A549 (cell line): Measurements from ENCODE around the gene BICRA.

Source experiments
- BHLHE40 ChIP-seq: IDR thresholded peaks from 2 replicates; pipeline ENCODE4 v1.6.1; 2012; ENCODE audit warnings: low read depth, low read length, inconsistent platforms
- CHD2 ChIP-seq: fragments of 150-350 bp; IDR thresholded peaks from 2 replicates; pipeline ENCODE4 v1.6.1; 2014; ENCODE audit warnings: low read length; ENCODE audit not compliant: partially characterized antibody
- E2F6 ChIP-seq: IDR thresholded peaks from 2 replicates; pipeline ENCODE4 v1.6.1; 2012; ENCODE audit warnings: low read depth, borderline replicate concordance
- KDM1A ChIP-seq: fragments of 200-600 bp; sonication (generic); IDR thresholded peaks from 2 replicates; pipeline ENCODE4 v1.6.1; 2016; ENCODE audit warnings: low read depth, mild to moderate bottlenecking
- POLR2A ChIP-seq: IDR thresholded peaks from 2 replicates; pipeline ENCODE4 v1.6.1; 2012; ENCODE audit warnings: mild to moderate bottlenecking, low read length
- RAD21 ChIP-seq, 2 experiments: fragments of >200 bp in 1 of 2; sonication (Bioruptor Twin) in 1 of 2; formaldehyde crosslinking in 1 of 2; IDR thresholded peaks in 1 of 2; conservative IDR thresholded peaks in 1 of 2; 2 replicates in 1 of 2; 3 replicates in 1 of 2; pipeline ENCODE4 v1.6.1; 2012 to 2018; ENCODE audit warnings: inconsistent platforms in 1 of 2
- RFX5 ChIP-seq: fragments of 450-650 bp; IDR thresholded peaks from 2 replicates; pipeline ENCODE4 v1.7.1; 2014; ENCODE audit warnings: antibody characterized with exemption, mild to moderate bottlenecking, moderate library complexity
- TF ChIP-seq, protein P1 (sequence below): fragments of >200 bp; sonication (Bioruptor Twin); formaldehyde crosslinking; IDR thresholded peaks from 3 replicates; pipeline ENCODE4 v1.5.1; 2016

DNA sequence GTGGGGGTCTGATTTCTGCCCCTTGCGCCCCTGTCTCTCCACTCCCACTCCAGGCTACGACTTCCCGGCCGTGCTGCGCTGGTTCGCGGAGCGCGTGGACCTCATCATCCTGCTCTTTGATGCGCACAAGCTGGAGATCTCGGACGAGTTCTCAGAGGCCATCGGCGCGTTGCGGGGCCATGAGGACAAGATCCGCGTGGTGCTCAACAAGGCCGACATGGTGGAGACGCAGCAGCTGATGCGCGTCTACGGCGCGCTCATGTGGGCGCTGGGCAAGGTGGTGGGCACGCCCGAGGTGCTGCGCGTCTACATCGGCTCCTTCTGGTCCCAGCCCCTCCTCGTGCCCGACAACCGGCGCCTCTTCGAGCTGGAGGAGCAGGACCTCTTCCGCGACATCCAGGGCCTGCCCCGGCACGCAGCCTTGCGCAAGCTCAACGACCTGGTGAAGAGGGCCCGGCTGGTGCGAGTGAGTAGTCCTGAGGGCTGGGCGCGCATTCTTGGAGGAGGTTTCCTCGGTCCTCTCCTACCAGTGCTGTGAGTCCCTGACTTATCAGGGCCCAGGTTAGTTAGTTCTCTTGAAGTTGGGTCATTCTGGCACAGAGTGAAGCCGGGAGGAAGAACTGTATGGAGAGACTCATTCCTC is 116.9 kb downstream of the BICRA start:
- TF ChIP-seq BHLHE40 (no peak), POLR2A (no peak), E2F6 (no peak), KDM1A (no peak), RAD21 (conservative IDR thresholded peaks at IDR 0.05 in 1 of 2, IDR thresholded peaks at IDR 0.05 in 1 of 2) (no peak), CHD2 (no peak), RFX5 (no peak)
- TF ChIP-seq, protein P1, sequence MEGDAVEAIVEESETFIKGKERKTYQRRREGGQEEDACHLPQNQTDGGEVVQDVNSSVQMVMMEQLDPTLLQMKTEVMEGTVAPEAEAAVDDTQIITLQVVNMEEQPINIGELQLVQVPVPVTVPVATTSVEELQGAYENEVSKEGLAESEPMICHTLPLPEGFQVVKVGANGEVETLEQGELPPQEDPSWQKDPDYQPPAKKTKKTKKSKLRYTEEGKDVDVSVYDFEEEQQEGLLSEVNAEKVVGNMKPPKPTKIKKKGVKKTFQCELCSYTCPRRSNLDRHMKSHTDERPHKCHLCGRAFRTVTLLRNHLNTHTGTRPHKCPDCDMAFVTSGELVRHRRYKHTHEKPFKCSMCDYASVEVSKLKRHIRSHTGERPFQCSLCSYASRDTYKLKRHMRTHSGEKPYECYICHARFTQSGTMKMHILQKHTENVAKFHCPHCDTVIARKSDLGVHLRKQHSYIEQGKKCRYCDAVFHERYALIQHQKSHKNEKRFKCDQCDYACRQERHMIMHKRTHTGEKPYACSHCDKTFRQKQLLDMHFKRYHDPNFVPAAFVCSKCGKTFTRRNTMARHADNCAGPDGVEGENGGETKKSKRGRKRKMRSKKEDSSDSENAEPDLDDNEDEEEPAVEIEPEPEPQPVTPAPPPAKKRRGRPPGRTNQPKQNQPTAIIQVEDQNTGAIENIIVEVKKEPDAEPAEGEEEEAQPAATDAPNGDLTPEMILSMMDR, result no peak
